GM21423 (cell line): Measurements from ENCODE around the gene GRID1.

Source experiments
- ATAC-seq: cut with Tn5 transposase; IDR thresholded peaks from one replicate; pipeline ENCODE4 v1.9.1; 2021; ENCODE audit warnings: mild to moderate bottlenecking, moderate library complexity; ENCODE audit not compliant: unreplicated experiment

The GRID1 gene

DNA sequence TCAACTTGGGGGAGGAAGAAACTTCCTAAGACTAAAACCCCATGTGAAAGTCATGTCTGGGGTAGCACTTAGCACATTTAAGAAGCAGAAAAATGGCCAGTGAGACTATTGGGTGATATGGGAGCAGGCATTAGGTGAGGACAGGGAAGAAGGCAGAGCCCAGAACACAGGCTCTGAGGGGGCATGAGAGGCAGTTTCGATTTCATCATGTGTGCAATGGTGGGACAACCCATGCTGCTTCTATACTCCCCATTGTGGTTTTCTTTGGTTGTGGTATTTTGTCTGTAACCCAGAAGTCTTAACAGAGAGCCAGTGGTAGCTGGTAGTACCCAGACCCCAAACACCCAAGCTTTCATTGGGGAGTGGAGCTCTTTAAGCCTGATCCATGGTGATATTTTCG, 752.0 kb downstream of the GRID1 start:
- no peak for ATAC-seq

DNA sequence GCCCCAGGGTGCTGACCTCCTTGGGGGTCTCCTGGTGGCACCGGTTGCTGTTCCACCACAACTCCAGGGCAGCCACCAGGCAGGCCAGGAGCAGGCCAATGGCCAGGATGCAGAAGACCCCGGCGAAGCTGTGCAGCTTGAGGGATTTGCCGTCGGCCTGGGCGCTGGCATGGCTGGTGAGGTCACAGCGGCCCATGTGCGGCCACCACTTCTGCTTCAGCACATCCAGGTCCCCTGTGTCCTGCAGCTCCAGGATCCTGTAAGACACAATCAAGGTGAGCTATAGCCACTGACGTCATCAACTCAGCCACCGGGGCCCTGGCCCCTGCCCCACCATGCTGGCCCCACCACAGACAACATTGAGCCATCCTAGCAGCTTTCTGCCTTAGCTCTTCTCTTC, 753.2 kb downstream of the GRID1 start:
- no peak for ATAC-seq

DNA sequence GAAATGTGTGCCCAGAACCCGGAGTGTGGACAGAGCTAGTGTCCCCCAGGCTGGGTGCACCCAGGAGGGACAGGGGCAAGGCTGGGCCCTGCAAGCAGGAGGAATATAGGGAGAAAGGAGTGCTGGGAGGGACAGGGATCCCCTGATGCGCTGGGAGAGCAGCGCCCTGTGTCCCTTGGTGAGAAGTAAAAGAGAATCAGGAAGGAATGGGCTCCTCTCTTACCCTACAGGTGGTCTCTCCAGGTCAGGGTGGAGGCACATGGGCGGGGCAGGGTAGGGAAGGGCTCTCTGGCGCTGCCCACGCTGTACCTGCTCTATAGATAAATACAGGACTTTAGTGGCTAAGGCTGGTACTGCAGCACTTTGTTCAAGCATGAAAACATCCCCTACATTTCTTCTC, 753.8 kb downstream of the GRID1 start:
- ATAC-seq, result no peak

DNA sequence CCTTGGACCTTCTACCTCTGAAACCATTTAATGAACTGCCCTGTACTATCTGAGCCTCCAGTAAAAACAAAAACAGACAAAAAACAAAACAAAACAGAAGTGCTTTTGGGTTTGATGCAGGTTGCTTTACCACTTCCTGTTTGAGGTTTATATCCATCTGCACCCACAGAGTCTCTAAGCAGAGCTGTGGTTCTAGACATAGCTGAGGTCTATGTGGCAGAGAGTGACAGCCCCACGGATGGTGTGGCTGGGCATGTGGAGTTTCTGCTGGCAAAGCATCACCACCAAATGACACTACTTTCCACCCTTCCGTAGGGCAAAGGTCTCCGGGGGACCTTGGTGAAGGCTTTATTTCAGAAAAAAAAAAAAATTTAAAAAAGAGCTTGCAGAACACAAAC, 754.2 kb downstream of the GRID1 start:
- ATAC-seq, result peak; percentile 88

DNA sequence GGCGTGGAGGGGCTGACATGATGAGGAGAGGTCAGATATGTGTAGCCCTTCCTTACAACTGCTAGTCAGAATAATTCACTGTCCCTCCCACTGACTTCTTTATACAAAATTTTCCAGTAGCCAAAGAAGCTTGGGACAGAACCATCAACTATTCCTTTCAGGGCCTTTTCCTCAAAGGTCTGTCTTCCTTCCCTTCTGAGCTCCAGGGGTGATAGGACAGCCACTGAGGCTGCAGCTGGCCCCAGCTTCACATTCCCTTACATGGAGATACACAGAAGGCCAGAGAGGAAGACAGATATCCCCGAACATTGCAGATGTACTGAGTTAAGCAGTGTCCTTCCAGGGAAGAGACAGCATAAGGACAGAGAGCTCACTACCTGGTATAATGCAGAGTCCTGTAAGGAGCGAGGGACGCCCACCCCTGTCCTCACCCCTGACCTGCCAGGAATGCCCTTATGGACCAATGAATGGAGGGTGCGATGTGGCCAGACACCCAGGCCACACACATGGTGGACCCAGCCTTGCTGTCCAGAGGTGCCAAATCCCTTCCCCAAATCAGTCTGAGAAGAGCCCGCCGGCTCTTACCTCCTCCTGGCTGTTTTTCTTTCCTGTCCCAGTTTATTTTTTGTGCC, 754.7 kb downstream of the GRID1 start:
- no peak for ATAC-seq

GRCh38 chr10:85611093-85611740, 755.4 kb downstream of the GRID1 start:
- no peak for ATAC-seq

GRCh38 chr10:85610381-85611092, 756.1 kb downstream of the GRID1 start:
- ATAC-seq, result no peak

DNA sequence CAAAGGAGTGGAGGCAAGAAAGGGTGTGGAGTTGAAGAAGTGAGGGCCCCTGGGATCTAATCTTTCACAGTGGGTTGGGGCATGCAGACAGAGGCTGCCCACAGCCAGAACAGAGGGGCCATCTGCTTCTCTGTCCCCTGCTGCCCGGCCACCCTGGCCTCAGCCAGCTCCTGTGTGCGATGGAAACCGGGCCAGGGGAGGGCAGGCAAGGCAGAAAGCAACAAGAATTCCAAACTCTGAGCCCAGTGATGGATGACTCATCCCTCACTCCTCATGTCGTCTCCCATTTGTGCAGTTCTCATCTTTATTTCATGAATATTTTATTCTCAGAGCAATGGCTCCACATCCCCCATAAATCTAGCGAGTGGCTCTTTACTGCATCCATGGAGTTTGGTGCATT, 757.1 kb downstream of the GRID1 start:
- ATAC-seq, result no peak

GRCh38 chr10:85608706-85609105, 757.9 kb downstream of the GRID1 start:
- no peak for ATAC-seq

DNA sequence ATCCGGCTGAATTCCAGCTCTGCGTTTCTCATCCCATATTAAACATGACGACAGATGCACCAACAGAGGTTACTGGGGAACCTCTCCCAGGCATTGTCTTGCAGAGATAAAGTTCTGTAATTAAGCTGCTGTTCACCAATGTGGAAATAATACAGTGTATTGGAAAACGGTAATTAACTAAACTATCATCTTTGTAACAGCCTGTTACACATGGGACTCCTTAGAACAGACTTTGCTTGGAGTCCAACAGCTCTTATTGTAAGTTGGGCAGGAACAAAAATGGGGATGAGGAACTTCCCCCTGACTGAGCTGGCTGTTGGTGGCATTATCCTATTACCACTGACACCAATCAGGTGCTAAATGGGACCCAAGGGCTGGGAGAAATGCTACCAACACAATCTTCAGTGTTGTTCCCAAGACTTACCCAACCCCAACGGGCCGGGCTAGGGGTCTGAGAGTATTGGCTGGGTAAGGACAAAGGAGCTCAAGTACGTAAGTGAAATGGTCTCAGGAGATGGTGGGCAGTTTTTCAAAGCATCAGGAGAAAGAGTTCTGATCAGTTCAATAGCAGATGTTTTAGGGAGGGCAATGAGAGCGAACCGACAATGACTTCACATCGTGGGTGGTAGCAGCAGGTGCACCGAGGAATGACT, 759.4 kb downstream of the GRID1 start:
- no peak for ATAC-seq

DNA sequence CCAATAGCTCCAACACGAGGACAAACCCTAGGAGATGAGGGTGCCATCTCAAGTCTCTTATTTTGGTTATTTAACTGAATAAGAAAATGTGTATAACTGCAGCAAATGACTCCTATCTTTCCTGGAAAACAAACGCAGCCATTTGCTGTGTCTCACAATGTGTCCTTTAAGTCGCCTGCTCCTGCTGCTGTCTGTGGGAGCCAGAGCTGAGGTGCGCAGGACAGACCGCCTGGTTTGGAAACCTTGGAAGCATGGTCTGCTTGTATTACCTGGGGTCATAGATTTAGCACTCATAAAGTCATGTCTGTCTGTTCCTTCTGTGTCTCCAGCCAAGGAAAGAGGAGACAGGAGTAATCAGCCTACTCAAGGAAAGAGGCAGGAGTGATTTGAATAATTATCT, 760.2 kb downstream of the GRID1 start:
- no peak for ATAC-seq

GRCh38 chr10:85604884-85605283, 761.7 kb downstream of the GRID1 start:
- ATAC-seq, result no peak

GRCh38 chr10:85604136-85604725, 762.4 kb downstream of the GRID1 start:
- ATAC-seq, result no peak

- no peak for ATAC-seq
Observed at GRCh38 chr10:85603151-85603940, 763.2 kb downstream of the GRID1 start.

DNA sequence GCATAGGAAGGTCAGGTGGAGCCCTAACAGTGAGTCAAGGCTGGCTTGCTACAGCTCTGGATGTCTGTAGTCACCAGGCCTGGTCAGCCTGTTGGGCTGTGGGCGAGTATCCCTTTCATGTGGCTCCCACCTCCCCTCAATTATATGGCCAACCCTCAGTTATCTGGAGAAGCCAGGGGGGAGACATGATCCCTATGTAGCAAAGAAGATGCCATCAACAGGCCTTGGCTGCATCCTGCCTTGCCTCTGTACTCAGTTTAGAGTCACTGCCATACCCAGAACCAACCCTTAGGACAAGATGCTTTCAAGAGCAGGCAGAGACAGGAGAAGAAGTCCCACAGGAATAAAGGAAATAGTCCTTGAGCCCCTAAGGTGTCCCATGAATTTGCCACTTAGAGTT, 763.9 kb downstream of the GRID1 start:
- no peak for ATAC-seq

GRCh38 chr10:85602306-85602705, 764.3 kb downstream of the GRID1 start:
- ATAC-seq, result no peak

DNA sequence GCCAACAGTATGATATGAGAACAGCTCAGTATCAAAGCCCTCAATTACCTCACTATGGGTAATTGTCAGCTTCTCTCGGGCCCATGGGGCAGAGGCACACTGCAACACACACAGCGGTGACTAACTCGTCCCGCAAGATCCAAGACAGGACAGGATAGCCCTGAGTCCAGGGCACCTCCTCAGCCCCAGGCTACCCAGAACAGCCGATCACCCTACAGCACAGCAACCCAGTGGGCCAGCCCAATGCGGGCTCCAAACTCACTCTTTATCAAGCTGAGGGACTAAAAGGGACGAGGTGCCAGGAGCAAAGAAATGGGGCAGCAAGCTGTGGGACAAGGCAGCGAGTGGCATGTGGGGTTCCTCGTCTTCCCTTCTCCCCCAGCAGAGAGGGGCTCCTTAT, 765.1 kb downstream of the GRID1 start:
- ATAC-seq, result no peak

- no peak for ATAC-seq
Observed at GRCh38 chr10:85600744-85601081, 765.9 kb downstream of the GRID1 start.

DNA sequence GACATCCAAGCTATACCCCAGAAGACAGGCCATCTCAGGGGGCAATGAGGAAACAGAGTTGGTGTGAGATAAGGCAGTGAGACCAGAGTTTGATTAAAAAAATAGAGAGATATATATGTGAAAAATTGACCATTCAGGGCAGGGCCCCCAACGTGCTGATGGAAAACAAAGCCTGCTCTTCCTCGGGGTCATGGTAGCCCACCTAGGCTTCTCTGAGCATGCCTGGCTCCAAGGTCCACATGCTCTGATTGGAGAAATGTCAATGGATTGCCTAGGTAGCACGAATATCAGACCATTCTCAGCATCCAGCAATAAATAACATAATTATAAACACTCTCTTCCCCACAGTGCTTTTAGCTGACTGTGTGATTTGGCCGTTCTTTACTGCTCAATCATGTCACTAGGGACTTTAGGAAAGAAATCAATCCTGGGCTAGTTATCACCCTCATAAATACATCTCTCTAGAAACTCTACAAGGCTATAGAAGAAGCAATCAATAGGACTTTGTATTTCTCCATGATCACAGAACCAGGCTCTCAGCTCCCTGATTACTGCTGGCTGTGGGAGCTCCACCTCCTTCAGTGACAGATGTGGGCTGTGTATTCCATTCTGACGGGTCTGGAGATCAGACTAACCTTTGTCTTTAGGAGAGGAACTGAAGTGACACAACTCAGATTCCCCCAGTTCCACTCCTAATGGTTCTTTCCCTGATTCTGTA, 766.4 kb downstream of the GRID1 start:
- no peak for ATAC-seq

DNA sequence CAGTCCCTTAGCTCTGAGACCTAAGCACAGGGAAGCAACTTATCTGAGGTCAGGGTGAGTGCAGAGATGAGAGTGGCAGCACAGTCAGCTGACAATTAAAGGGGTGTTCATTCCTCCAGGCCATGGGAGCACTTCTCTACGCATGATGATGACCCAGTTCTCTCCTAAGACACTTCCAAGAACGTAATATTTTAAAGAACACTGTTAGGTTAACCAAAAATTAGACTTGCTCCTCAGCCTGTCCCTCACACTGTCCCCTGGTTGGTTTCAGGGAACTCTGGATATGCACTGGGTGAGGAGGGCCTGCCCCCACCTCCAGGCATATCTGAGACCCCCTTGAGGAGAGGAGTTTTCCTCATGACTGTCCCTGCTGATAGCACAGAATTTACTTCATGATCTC, 767.5 kb downstream of the GRID1 start:
- no peak for ATAC-seq
